ENCODE measurements around the gene SLC6A13. TPM values are rescaled to one million over a fixed set of nuclear protein-coding genes. Genes with fewer than 3 reads are reported as not detected.

SLC6A13 gene
- total RNA-seq, 2 experiments from 2014 or later = 0.09 TPM; not detected in 1

DNA sequence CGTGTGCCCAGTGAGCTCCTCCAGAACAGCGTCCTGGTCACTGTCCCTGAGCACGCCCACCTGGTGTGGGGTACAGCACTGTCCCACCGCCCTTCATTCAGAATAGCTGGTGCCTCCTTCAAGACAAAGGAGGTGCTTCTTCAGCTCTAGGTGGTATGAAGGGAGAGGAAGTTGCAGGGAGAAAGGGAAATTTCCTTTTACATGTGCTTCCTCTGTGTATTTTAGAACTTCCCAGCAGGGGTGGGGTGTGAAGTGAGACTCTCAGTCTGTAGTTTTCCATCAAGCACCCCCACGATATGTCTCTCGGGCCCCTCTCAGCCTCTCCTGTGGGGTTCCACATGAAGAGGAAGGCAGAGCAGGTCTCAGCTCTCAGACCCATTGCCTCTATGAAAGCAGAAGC lies 47.5 kb downstream of the SLC6A13 start:
- no peak for TF ChIP-seq EZH2phosphoT487 (IDR thresholded peaks at IDR 0.05; ENCODE audit: borderline replicate concordance, low read depth, low read length)
- POLR2A ChIA-PET = interaction anchor here (0.6 kb wide), 1 partner anchor 60 kb away, joined by 3 read pairs; no protein-coding TSS in a partner anchor
- H4K20me1 ChIP-seq (ENCODE audit: insufficient read depth, low read length) = no peaks in the 10 kb centered on the region
- H3K9me2 ChIP-seq (ENCODE audit: insufficient read depth, low read length) = no peaks in the 10 kb centered on the region
- intact Hi-C loops (cut with micrococcal nuclease; ENCODE audit: unreplicated experiment) = no loop called here
- H3K79me2 ChIP-seq (ENCODE audit: insufficient read depth, low read depth, low read length) = no peaks in the 10 kb centered on the region
- H3K9me3 ChIP-seq (ENCODE audit: low read length) = no peaks in the 10 kb centered on the region
- no peak for DNase-seq (ENCODE audit: low spot score)
- no peaks in the 10 kb centered on the region for H3K4me1 ChIP-seq (ENCODE audit: insufficient read depth, low read length, poor library complexity, severe bottlenecking)
- CTCF ChIA-PET (ENCODE audit: unreplicated experiment) = interaction anchor here (0.6 kb wide), 1 partner anchor 124 kb away, joined by 3 read pairs; no protein-coding TSS in a partner anchor
- no peak overlapping the region for H3K27ac ChIP-seq (ENCODE audit: low read depth, low read length, poor library complexity, severe bottlenecking)
- H2AFZ ChIP-seq (ENCODE audit: low read length) = no peak overlapping the region
- no peak overlapping the region for H3K4me2 ChIP-seq (ENCODE audit: low read length)
- no TSS peak for BruUV-seq (replicated peaks)
- H3K4me3 ChIP-seq (ENCODE audit: low read depth, low read length, poor library complexity, severe bottlenecking) = no peak overlapping the region
- no peaks in the 10 kb centered on the region for H3K36me3 ChIP-seq (ENCODE audit: insufficient read depth, low read length)

DNA sequence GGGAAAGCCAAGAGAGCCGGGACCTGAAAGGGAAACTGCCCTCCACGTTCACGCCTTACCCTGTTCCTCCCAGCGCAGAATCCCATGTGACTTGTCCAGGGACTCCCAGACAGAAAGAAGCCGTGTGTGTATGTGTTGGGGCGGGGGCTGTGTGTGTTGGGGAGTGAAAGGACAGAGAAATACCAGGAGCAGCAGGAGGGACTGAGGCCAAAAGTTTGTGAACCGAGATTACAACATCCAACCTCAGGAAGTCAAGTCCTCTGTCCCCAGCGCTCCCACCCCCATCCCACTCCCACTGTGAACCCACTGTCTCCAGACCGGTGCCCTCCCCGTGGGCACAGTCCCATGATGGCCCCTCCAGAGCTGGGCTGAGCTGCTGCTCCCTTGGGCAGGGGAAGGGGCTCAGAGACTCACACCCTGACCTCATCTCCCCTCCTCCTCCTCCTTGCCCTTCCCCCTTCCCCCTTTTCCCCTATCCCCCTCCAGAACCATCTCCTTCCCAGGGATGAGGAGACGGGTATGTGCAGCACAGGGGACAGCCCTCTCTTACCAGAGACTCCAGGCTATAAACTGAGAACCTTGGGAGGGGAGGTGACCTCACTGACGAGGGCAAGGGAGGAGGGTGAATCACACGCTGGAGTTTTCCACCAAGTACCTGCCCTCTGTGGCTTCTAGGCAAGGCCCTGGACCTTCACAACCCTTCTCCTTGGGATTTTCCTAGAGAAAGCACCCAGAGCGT lies 48.5 kb downstream of the SLC6A13 start, which contains the start of gene SLC6A12:
SLC6A12 (minus strand) TSS at position 155 of the 739 bp plus-strand sequence. CDS start 4,171 bp downstream, outside the sequence.
- H2AFZ ChIP-seq (ENCODE audit: low read length) = no peak within 1 kb of the TSS
- H3K9me2 ChIP-seq (ENCODE audit: insufficient read depth, low read length) = no peaks in the 10 kb centered on the region
- BruUV-seq (replicated peaks) = no TSS peak
- CTCF ChIA-PET (ENCODE audit: unreplicated experiment) = no interaction called here
- H3K4me3 ChIP-seq (ENCODE audit: low read depth, low read length, poor library complexity, severe bottlenecking) = no peak within 1 kb of the TSS
- intact Hi-C loops (cut with micrococcal nuclease; ENCODE audit: unreplicated experiment) = no loop called here
- H3K9me3 ChIP-seq (ENCODE audit: low read length) = no peaks in the 10 kb centered on the region
- H3K4me2 ChIP-seq (ENCODE audit: low read length) = no peak within 1 kb of the TSS
- no peaks in the 10 kb centered on the region for H3K36me3 ChIP-seq (ENCODE audit: insufficient read depth, low read length)
- POLR2A ChIA-PET = no interaction called here
- no peaks in the 10 kb centered on the region for H3K4me1 ChIP-seq (ENCODE audit: insufficient read depth, low read length, poor library complexity, severe bottlenecking)
- no peak for TF ChIP-seq EZH2phosphoT487 (IDR thresholded peaks at IDR 0.05; ENCODE audit: borderline replicate concordance, low read depth, low read length)
- TF ChIP-seq, protein P1, sequence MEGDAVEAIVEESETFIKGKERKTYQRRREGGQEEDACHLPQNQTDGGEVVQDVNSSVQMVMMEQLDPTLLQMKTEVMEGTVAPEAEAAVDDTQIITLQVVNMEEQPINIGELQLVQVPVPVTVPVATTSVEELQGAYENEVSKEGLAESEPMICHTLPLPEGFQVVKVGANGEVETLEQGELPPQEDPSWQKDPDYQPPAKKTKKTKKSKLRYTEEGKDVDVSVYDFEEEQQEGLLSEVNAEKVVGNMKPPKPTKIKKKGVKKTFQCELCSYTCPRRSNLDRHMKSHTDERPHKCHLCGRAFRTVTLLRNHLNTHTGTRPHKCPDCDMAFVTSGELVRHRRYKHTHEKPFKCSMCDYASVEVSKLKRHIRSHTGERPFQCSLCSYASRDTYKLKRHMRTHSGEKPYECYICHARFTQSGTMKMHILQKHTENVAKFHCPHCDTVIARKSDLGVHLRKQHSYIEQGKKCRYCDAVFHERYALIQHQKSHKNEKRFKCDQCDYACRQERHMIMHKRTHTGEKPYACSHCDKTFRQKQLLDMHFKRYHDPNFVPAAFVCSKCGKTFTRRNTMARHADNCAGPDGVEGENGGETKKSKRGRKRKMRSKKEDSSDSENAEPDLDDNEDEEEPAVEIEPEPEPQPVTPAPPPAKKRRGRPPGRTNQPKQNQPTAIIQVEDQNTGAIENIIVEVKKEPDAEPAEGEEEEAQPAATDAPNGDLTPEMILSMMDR (conservative IDR thresholded peaks at IDR 0.05; ENCODE audit: low read length) = no peak
- H3K79me2 ChIP-seq (ENCODE audit: insufficient read depth, low read depth, low read length) = no peaks in the 10 kb centered on the region
- no peaks in the 10 kb centered on the region for H4K20me1 ChIP-seq (ENCODE audit: insufficient read depth, low read length)
- no peak within 1 kb of the TSS for H3K27ac ChIP-seq (ENCODE audit: low read depth, low read length, poor library complexity, severe bottlenecking)
- DNase-seq (ENCODE audit: low spot score) = no peak

- no peak overlapping the region for H2AFZ ChIP-seq (ENCODE audit: low read length)
- no peaks in the 10 kb centered on the region for H3K4me1 ChIP-seq (ENCODE audit: insufficient read depth, low read length, poor library complexity, severe bottlenecking)
- no peak overlapping the region for H3K27ac ChIP-seq (ENCODE audit: low read depth, low read length, poor library complexity, severe bottlenecking)
- no peak overlapping the region for H3K4me3 ChIP-seq (ENCODE audit: low read depth, low read length, poor library complexity, severe bottlenecking)
- H3K79me2 ChIP-seq (ENCODE audit: insufficient read depth, low read depth, low read length) = no peaks in the 10 kb centered on the region
- no peak overlapping the region for H3K4me2 ChIP-seq (ENCODE audit: low read length)
- H3K9me2 ChIP-seq (ENCODE audit: insufficient read depth, low read length) = no peaks in the 10 kb centered on the region
- DNase-seq (ENCODE audit: low spot score) = no peak
- no peaks in the 10 kb centered on the region for H3K9me3 ChIP-seq (ENCODE audit: low read length)
- ChIA-PET POLR2A (interaction anchor here (1.3 kb wide), 1 partner anchor 15 kb away, joined by 3 read pairs; no protein-coding TSS in a partner anchor), CTCF (ENCODE audit: unreplicated experiment) (no interaction called here)
- TF ChIP-seq EZH2phosphoT487 (IDR thresholded peaks at IDR 0.05; ENCODE audit: borderline replicate concordance, low read depth, low read length) = no peak
- TF ChIP-seq, protein P1 (conservative IDR thresholded peaks at IDR 0.05; ENCODE audit: low read length) = no peak
- H4K20me1 ChIP-seq (ENCODE audit: insufficient read depth, low read length) = no peaks in the 10 kb centered on the region
- intact Hi-C loops (cut with micrococcal nuclease; ENCODE audit: unreplicated experiment) = no loop called here
- BruUV-seq (replicated peaks) = no TSS peak
- H3K36me3 ChIP-seq (ENCODE audit: insufficient read depth, low read length) = no peaks in the 10 kb centered on the region
Observed at GRCh38 chr12:213527-213932, 49.1 kb downstream of the SLC6A13 start.

All from OCI-LY7 (cell line).